Measurements from ENCODE around the gene PRMT7. TPM values are rescaled to one million over a fixed set of nuclear protein-coding genes. Genes with fewer than 3 reads are reported as not detected.
A peak's percentile ranks its signal among the peaks of the same experiment; 100 is the strongest.

PRMT7 gene
- total RNA-seq, 1 donor from 2014 or later: 30.0 TPM

DNA sequence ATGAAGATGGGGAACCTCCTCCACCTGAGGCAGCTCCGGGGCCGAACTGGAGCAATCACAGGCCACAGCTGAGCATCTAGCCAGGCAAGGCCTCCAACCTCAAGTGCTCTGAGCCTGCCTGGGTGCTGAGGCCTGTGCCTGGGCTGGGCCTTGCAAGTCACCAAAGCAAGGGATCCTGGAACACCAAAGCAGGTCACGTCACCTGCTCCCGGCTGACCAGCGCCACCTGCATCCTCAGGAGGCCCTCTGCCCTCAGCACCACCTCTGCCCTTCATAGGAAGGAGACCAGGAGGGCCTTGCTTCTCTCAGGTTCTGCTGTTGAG, 69.5 kb downstream of the PRMT7 start:
- Histone ChIP-seq H3K27me3 (no peaks in the 10 kb centered on the region), H3K27ac (no peak overlapping the region), H3K4me1 (no peaks in the 10 kb centered on the region), H3K4me3 (no peak overlapping the region), H3K36me3 (no peaks in the 10 kb centered on the region), H3K9me3 (no peaks in the 10 kb centered on the region)
- intact Hi-C loops (cut with DNase I): no loop called here
- TF ChIP-seq, protein P1, sequence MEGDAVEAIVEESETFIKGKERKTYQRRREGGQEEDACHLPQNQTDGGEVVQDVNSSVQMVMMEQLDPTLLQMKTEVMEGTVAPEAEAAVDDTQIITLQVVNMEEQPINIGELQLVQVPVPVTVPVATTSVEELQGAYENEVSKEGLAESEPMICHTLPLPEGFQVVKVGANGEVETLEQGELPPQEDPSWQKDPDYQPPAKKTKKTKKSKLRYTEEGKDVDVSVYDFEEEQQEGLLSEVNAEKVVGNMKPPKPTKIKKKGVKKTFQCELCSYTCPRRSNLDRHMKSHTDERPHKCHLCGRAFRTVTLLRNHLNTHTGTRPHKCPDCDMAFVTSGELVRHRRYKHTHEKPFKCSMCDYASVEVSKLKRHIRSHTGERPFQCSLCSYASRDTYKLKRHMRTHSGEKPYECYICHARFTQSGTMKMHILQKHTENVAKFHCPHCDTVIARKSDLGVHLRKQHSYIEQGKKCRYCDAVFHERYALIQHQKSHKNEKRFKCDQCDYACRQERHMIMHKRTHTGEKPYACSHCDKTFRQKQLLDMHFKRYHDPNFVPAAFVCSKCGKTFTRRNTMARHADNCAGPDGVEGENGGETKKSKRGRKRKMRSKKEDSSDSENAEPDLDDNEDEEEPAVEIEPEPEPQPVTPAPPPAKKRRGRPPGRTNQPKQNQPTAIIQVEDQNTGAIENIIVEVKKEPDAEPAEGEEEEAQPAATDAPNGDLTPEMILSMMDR (IDR thresholded peaks at IDR 0.05): no peak
- DNase-seq (no peak), ATAC-seq (no peak)

DNA sequence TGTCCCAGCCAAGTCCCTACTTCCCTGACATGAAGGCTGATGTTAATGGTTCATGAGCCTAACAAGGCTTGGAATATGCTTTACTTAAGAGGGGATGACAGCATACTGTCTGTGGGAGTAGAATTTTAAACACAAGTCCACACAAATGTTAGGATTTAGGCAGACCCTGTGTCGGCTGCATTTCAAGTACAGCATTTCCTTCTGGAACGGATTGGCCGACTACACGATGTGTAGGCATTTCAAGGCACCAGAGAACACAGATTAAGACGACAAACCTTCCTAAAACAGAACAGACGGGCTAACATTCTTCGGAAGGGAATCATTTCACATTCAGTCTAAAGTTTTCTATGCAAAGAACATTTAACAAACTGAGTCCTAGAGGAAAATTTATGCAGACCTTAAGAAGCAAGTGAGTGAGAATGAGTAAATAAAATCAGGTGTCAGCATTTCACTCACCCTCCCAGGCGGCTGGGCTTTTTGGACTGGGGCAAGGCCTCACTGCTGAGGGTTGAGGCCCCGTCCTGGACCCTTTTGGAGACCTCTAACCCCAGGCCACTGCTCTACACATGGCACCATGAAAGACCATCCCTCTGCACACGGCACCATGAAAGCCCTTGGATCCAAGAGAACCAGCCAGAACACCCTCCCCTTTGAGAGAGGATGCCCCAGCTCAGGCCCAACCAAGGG, 70.0 kb downstream of the PRMT7 start:
- Histone ChIP-seq H3K36me3 (no peaks in the 10 kb centered on the region), H3K27me3 (no peaks in the 10 kb centered on the region), H3K27ac (no peak overlapping the region), H3K4me3 (no peak overlapping the region), H3K9me3 (no peaks in the 10 kb centered on the region), H3K4me1 (no peaks in the 10 kb centered on the region)
- intact Hi-C loops (cut with DNase I): no loop called here
- no peak for ATAC-seq
- no peak for DNase-seq
- TF ChIP-seq, protein P1 (IDR thresholded peaks at IDR 0.05): no peak

DNA sequence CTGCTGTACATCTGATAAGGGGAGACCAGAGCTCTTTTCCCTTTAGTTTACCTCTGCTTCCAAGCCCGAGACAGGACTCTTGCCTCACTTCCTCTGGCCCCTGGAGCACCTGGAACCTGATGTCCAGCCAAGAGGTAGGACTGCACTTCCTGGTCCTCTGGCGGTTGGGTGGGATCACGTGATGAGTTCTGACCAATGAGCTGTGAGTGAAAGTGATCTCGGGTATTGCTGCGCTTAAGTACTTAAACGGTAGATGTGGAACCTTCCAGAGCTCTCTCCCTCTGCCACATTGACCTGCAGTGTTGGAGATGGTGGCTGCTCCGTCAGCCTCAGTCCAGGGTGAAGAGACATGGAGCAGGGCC, 70.5 kb downstream of the PRMT7 start:
- H3K9me3 ChIP-seq: no peaks in the 10 kb centered on the region
- no peak overlapping the region for H3K4me3 ChIP-seq
- ATAC-seq (peak; percentile 4), DNase-seq (no peak)
- intact Hi-C loops (cut with DNase I): no loop called here
- H3K36me3 ChIP-seq: no peaks in the 10 kb centered on the region
- no peaks in the 10 kb centered on the region for H3K4me1 ChIP-seq
- TF ChIP-seq, protein P1 (IDR thresholded peaks at IDR 0.05): no peak
- no peaks in the 10 kb centered on the region for H3K27me3 ChIP-seq
- H3K27ac ChIP-seq: no peak overlapping the region

DNA sequence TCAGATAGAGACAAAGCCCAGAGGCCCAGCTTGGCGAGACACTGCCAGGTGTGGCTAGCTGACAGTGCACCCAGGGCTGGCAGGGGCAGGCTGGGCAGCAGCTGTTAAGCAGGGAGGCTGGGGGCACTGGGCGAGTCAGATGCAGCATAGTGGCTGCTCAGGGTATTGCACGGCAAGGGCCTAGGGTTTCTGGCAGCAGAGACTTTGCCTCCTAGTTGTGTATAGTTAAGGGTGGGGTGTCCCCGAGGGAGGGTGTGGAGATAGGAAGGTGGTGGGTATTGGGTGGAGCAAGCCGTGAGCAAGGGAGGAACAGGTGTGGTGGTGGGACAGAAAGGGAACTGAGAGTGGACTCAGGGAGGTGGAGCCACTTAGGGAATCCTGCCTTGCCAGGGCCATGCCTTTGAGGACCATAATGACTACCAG, 71.5 kb downstream of the PRMT7 start:
- Histone ChIP-seq H3K27ac (no peak overlapping the region), H3K9me3 (no peaks in the 10 kb centered on the region), H3K4me1 (no peaks in the 10 kb centered on the region), H3K4me3 (no peak overlapping the region), H3K36me3 (no peaks in the 10 kb centered on the region), H3K27me3 (no peaks in the 10 kb centered on the region)
- TF ChIP-seq, protein P1 (IDR thresholded peaks at IDR 0.05): peak; percentile 27
- no peak for DNase-seq
- ATAC-seq: no peak
- intact Hi-C loops (cut with DNase I): no loop called here

DNA sequence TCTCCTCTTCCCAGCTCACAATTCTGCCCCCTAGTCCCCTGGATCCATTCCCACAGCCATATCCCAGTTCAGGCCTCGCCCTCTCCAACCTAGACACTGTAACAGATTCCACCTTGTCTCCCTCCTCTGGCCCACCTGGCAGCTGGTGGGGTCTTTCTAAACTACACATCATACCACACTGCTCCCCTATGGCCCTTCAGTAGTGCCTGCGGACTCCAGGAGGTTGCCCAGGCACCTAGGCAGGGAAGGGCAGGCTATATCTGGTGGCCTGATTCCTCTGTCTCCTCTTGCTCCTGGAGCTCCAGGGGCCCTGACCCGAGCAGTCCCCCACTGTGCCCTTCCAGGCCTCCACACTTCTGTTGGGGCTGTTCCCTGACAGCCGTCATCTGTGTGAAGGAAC, 73.0 kb downstream of the PRMT7 start:
- Histone ChIP-seq H3K4me1 (no peaks in the 10 kb centered on the region), H3K27ac (no peak overlapping the region), H3K4me3 (no peak overlapping the region), H3K36me3 (no peaks in the 10 kb centered on the region), H3K9me3 (no peaks in the 10 kb centered on the region), H3K27me3 (no peaks in the 10 kb centered on the region)
- ATAC-seq (no peak), DNase-seq (no peak)
- TF ChIP-seq, protein P1 (IDR thresholded peaks at IDR 0.05): no peak
- intact Hi-C loops (cut with DNase I): no loop called here

All from upper lobe of right lung (tissue), 1 donor.